GM21786 (cell line): Measurements from ENCODE around the gene SLF1.
"Not testable (repeated sequence)": the region's sequence is repeated elsewhere in the genome, so short reads cannot be mapped to it uniquely, and the experiment has no call there.

ENCODE experiments used
- ATAC-seq: cut with Tn5 transposase; IDR thresholded peaks from one replicate; pipeline ENCODE4 v1.9.1; 2021; ENCODE audit not compliant: unreplicated experiment

SLF1 gene

DNA sequence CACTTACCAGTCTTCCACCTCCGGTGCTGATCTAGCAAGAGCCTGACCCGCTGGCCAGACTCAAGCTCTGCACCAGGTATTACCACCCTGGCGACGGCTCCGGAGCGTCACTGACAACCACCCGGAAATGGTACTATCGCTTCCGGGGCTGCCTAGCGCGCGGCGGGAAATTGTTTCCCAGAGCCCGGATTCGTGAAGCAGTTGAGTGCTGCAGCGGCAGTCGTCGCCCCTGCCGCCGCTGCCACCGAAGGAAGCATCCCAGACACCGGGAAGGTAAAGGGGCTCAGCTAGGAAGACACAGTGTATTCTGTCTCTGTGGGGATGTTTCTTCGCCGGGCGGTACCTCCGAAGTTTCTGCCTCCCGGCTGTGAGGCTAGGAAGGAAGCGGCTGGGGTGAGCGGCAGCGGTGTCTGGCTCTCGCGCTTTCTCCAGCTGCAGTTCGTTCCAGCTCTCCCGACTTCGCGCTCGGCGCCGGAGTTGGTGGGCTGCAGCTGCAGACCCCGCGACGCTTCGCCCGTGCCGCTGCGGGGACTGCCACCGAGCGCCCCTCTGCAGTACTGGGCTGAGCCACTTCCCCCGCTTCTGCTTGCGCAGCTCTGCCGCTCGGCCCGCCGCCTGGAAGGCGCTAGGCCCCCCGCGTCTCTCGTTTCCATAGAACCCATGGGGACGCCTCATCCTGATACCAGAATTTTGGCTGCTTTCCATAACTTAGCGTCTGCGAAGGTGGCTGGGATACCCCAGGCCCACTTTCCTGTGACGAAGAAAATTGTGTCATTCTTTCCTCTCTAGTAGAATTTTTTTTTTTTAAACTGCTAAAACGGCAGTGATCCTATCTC, at the start of gene SLF1, which contains the start of gene KIAA0825:
SLF1 (plus strand) TSS at position 177 of the 836 bp plus-strand sequence. CDS start 10,142 bp downstream, outside the sequence.
KIAA0825 (minus strand) TSS at position 112 of the 836 bp plus-strand sequence. CDS start 81,478 bp downstream, outside the sequence.
- ATAC-seq, result peak; percentile 97

DNA sequence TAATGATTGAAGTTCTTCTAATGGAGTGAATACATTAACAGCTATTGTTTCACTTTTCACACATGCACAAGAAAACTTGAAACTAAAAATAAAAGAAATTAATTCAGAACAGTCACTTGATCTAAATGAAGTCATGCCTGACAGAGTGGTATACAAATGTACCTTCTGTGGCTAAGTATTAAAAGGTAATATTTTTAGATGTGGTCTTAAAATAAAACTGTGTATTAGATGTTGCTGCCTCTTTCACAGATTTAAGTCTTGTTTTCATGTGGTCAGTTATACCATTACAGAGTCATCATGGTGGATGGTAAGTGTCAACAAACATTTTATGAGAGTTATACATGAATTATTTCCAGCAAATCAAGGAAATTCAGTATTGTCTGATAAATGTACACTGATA, 47.1 kb upstream of the SLF1 start:
- ATAC-seq, result no peak

DNA sequence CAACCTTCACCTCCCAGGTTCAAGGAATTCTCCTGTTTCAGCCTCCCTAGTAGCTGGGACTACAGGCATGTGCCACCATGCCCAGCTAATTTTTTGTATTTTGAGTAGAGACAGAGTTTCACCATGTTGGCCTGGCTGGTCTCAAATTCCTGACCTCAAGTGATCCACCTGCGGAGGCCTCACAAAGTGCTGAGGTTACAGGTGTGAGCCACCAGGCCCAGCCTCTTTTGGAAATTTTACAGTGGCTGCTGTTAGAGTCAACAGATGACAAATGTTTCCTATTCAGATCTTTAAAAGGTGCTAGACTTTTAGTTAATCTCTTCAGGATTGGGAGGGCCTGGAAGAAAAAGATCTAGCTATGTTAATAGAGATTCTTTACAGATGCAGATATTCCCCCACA, 45.1 kb upstream of the SLF1 start:
- ATAC-seq, result not testable (repeated sequence)

DNA sequence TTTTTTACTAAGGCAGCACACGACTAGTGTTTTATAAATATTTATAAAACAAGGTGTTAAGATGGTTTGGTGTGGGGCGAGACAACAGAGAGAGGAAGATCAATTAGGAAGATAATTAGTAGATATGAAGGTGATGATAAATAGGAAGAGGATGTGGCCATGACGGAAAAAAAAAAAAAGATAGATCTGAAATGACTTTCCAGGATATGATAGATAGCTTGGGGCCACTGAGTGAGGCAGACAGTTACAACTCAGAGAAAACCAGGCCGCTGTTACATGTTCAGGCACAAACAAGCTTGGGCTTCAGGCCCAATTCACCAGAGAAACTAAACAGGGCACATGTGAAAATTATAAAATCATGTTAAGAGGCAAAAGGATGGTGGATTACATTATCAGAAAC, 43.3 kb upstream of the SLF1 start:
- ATAC-seq, result no peak

DNA sequence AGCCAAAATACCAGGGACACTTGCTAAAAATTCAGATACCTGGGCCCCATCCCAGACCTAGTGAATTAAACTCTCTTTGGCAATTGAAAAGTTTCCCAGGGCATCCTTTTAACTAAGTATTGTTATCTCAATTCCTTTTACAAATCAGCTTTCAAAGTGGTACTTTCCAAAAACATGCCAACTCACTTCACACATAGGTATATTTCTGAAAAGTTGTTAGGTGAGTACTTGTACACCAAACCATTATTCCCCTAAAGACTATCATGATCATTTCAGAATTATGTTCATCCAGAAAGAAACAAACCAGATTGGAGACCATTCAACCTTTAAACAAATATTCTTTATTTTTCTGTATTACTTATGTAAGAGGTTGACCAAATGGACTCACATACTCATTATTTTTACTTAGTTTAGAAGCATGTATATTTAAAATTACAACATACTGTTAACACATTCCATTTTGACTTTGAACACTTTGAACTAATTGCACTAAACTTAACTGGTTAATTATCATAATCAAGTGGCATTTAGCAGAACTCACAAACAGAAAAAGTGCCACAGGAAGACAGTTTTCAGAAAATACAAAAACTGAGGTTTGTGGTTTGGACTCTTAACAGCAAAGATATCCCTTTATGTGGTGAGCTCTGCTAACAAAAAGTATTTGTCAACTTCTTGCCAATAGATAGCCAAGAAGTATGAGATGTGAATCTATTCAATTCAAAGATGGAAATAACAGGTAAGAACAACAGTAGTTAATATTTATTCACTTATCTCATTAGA, 40.8 kb upstream of the SLF1 start:
- ATAC-seq, result peak; percentile 75

DNA sequence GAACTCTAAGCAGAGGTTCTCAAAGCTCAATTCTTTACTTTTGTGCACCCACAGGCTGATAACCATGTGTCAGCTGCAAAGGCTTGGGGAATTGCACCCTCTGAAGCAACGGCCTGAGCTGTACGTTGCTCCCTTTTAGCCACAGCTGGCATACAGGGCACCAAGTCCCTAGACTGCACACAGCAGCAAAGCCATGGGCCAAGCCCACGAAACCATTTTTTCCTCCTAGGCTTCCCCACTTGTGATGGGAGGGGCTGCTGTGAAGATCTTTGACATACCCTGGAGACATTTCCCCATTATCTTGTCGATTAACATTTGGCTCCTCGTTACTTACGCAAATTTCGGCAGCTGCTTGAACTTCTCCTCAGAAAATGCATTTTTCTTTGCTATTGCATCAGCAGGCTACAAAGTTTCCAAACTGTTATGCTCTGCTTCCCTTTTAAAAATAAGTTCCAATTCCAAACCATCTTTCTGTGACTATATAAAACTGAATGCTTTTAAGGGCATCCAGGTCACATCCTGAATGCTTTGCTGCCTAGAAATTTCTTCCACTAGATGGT, 23.1 kb upstream of the SLF1 start:
- ATAC-seq, result no peak

DNA sequence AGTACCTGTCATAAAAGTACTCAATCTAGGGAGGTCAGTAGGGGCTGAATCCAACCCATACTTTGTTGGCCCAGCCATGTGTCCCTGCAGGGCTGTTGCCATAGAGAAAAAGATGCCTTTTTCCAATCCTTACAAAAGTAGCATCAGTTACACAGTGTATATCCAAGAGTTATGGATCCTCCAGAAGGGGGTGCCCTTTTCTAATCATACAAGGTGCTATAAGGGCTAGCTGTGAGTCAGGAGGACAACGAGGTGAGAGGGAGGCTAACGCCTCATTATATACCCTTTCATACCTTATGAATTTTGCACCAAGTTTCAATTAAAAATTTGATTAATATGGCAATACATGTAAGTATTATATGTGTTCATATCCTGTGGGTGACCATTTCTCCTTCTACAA, 4.9 kb upstream of the SLF1 start:
- ATAC-seq, result peak; percentile 20

DNA sequence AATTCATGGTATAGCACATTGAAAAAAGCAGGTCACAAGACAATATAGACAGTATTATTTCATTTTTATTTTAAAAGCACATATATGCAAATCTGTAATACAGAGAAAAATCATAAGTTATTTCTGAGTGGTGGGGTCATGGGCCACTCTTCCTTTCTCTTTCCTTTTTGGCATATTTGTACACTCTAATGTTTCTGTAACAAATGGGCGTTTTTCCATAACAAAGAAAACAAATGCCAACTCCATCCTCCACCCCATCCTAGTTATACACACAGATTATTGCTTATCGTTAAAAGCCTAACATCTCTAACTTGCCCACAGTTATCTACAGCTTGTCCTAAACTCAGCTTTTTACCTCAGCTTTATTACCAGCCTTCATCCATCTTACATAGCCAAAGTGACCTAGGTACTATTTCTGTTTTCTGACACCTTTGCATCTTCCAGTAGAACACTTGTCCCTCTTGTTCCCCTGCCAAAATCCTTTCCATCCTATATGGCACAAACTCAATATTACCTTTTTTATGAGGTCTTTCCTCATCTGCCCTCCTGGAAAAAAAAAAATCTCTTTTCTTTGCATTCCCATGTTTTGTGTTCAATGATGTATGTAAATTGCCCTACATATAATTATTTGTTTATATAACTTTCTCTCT, 4.2 kb upstream of the SLF1 start:
- no peak for ATAC-seq

DNA sequence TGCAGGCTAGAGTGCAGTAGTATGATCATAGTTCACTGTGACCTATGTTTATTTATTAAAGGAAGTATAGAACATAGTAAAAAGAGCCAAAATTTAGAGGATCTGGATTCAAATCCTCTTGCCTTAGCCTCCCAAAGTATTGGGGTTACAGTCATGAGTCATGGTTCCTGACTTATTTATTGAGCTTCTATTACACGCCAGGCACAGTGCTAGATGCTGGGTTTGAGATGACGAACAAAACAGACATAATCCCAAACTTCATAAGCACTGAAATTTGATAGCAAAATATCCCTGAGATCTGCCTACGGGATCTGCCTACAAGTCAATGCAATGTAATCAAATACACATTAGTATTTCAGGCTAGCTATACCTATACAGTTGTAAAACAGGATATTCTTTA, 2.6 kb upstream of the SLF1 start:
- no peak for ATAC-seq

DNA sequence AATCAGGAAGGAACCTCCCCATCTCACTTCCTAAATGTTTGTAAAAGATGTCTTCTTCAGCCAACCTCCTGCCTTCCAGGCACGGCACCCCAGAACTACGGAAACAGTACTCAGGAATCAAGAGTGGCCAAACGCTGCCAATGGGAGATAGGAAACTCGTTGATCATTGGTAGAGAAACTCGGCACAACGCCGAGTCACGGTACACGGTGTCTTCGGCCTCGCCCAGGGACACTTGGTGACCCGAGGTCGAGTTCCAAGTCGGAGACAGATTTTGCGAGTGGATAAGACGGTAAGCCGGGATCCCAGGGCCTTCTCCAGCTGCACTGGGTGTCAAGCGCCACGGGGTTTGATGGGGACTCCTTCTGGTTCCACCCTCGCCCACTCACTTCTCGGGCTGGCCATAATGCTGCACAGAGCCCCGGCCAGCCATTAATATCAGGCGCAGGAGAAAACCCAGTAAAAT, 408 bp upstream of the SLF1 start:
- ATAC-seq, result peak; percentile 16

DNA sequence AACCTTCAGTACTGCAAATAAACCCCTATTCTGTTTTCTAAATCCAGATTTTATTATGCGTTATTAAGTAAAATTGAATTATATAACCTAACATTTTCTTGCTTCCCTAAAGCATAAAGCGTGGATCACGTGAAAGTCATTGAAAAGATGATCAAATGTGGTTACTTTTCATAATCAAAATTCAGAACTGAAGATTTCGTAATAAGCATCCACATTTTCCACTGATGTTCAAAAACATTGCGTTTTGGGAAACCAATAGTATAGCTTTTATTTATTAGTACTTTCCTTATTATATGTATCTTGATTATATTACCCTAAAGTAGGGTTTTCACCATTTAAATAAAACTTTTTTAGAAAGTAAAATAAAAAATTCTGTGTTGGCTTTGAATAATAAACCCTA, 1.8 kb downstream of the SLF1 start:
- no peak for ATAC-seq

DNA sequence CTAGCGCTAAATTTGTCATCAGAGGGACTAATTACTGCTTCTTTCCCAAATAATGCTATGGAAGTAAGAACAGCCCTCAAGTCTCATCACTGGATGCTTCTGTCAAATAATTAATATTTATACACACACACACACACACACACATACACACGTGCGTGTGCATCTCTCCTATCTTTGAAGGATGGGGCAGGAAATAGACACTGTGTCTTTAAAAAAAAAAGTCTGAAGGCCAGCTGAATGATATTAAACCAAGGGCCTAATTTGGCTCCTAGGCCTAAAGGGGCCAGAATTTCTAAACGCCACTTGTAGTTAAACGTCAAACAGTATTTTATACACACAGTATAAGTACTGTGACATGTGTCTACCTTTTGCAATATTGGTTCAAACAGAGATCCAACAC, 3.3 kb downstream of the SLF1 start:
- no peak for ATAC-seq

DNA sequence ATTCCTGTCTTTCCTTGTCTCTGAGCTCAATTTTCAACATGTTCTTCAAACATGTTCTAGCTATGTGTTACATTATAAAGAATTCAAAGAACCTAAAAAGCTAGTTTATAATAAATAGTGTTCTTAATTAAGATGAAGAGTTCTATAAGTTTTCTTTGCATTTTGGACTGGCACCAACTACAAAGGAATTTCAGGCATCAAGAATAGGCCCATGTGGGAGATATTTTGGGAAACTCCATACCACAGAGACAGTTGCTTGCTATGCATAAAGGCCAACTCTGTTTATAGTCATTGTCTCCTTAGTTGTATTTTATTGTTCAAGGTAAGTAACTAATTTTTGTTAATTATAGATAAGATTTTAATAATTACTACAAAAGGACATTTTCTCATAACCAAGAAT, 4.5 kb downstream of the SLF1 start:
- ATAC-seq, result no peak

DNA sequence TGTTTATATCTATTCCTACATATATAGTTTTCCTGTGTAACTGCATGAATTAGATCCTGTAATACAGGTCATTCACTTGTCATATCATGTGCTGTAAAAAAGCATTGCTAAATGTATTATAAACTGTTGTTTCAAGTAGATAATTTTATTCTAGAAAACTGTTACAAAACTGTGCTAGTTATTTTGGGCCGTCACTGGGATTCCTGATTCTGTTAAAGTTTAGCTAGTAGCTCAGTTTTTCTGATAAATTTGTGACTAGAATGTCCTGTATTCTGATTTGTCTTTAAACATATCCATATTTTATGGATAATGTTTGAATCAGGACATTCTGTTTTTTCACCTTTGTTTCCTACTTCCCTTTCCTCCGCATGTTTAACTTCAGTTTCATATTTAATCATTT, 5.4 kb downstream of the SLF1 start:
- ATAC-seq, result no peak

DNA sequence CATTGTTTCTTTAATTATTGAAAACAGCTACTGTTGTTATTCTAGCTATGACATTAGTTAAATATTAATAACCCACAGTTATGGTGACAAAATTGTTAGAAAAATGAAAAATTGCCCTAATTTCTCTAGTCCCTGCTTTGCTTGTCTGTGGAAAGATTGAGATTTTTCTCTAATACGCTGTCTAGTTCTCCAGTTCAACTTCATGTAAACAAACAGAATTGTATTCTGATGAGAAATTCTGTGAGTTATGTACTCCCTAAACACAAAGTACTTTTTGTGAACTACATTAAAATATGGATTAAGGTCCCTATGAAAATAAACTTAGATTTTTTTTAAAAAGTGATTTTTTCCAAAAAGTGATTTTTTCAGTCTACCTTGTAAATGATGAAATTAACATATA, 8.7 kb downstream of the SLF1 start:
- ATAC-seq, result no peak

DNA sequence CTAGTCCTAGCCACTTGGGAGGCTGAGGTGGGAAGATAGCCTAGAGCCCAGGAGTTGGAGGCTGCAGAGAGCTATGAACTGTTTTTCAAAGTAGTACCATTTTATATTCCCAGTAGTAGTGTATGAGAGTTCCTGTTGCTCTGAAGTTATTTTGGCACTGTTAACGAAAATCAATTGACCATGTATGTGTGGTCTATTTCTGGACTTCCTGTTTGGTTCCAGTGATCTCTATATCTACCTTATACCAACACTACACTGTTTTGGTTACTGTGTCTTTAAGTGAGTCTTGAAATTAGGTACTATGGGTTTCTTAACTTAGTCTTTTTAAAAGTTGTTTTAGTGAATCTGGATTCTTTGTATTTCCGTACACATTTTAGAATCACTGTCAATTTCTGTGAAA, 13.6 kb downstream of the SLF1 start:
- peak; percentile 100 for ATAC-seq

DNA sequence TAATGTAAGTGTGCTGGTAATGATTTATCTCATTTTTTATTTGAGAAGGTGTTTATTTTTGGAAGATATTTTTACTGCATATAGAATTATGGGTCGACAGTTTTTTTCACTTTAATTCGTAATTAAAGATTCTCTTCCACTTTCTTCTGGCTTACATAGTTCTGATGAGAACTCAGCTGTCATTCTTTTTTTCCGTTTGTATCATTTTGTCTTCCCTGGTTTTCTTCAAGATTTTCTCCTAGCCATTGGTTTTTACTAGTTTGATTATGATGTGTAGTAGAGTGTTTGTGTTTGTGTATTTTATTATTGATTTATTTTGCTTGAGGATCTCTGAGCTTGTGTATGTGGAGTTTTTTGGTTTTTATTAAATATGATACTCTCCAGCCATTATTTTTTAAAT, 21.7 kb downstream of the SLF1 start:
- ATAC-seq, result no peak

DNA sequence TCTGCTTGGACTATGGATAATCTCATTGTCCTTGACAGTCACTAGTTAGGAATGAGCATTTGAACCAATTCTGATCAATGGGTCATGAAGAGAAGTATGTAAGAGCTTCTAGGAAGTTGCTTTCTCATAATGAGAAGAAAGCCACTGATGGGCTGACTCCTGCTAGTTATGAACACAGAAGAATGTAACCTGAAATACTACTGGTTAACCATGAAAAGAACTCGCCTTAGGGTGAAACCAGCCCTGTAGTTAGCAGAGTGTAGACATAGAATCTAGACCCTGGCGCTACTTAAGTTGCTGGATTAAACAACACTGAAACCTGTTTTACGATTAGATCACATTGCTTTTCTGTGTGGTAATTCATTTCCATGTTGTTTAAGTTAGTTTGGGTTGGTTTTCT, 26.6 kb downstream of the SLF1 start:
- no peak for ATAC-seq

DNA sequence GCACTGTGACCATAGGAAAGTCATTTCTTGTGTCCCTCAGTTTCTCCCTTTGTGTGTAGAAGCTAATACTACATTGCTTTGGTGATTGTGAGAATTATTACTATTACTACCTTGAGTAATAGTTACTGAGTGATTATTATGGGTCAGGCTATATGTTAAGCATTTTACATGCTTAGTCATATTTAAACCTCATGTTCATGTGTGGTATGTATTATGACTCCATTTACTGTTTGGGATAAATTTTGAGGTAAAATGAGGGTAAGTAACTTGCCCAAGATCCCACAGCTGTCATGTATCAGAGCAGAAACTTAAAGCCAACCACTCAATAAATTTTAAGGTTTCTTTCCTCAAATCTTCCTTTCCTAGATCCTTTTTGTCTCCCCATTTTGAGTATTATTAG, 28.3 kb downstream of the SLF1 start:
- ATAC-seq, result no peak

DNA sequence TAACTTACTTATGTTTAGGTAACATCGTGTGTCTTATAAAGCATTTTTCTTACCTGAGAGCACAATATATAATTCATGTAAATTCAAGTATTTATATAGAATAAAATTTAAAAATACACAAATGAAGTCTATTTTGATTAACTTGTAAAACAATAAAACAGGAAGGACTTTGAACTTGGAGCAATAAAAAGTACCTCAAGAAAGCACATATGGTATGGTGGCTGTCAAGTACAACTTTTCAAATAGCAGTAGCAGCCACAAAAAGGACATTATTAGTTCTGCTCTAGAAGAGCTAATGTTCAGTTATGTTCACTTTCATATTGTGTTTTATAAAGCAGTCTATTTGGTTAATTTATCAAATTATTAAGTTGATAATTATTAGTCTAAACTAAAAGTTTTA, 31.4 kb downstream of the SLF1 start:
- ATAC-seq, result no peak

DNA sequence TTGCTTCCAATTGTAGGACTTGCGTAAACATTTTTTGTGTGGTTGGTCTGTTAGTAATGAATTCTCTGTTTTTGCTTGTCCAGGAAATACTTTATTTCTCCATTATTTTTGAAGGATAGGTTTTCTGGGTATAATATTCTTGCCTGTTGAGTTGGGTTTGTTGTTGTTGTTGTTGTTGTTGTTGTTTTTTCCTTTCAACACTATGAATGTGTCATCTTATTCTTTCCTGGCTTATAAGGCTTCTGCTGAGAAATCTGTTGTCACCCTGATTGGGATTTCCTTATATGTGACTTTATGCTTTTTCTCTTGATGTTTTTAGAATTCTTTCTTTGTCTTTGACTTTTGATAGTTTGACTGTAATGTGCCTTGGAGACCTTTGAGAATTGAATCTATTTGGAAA, 39.8 kb downstream of the SLF1 start:
- ATAC-seq, result no peak
